ENCODE results near the gene SPINK7. TPM values are rescaled to one million over a fixed set of nuclear protein-coding genes. Genes with fewer than 3 reads are reported as not detected.

The SPINK7 gene
- total and polyA plus RNA-seq, 2 of the 4 experiments (the other 2 are of a cell fraction), result not detected

- Histone ChIP-seq H3K4me3 (ENCODE audit: insufficient read depth, low read depth, low read length) (no peak overlapping the region), H2AK9ac (replicated peaks; ENCODE audit: low read depth, low read length, poor library complexity) (no peak overlapping the region), H3K27me3 (ENCODE audit: control insufficient read depth, insufficient read depth, low read length) (no peaks in the 10 kb centered on the region), H3K27ac (ENCODE audit: insufficient read depth, low read length) (no peak overlapping the region), H3K4ac (ENCODE audit: low read depth, low read length) (no peak overlapping the region), H3K18ac (ENCODE audit: low read depth, low read length) (no peak overlapping the region), H3K4me1 (ENCODE audit: control insufficient read depth, insufficient read depth, low read length) (no peaks in the 10 kb centered on the region), H3K36me3 (ENCODE audit: control insufficient read depth, insufficient read depth, low read length) (no peaks in the 10 kb centered on the region), H3K9me1 (ENCODE audit: insufficient read depth, low read length) (no peaks in the 10 kb centered on the region), H2AFZ (replicated peaks; ENCODE audit: low read length, poor library complexity) (no peak overlapping the region), H3K56ac (ENCODE audit: extremely low read depth, insufficient read depth, low read length) (no peak overlapping the region), H4K20me1 (ENCODE audit: insufficient read depth, low read length) (no peaks in the 10 kb centered on the region), H3K9me3 (ENCODE audit: control insufficient read depth, insufficient read depth, low read length) (no peaks in the 10 kb centered on the region), H2BK20ac (ENCODE audit: low read depth, low read length) (no peak overlapping the region), H4K91ac (ENCODE audit: insufficient read depth, low read depth, low read length) (no peak overlapping the region), H4K8ac (ENCODE audit: low read depth in 2 of 2, low read length in 2 of 2) (no peak overlapping the region), H3K14ac (replicated peaks; ENCODE audit: low read depth, low read length) (no peak overlapping the region), H4K5ac (ENCODE audit: low read depth, low read length) (no peak overlapping the region), H2BK120ac (ENCODE audit: low read depth, low read length) (no peak overlapping the region), H3K4me2 (ENCODE audit: low read depth, low read length) (no peak overlapping the region), H3K23ac (ENCODE audit: low read depth, low read length) (no peak overlapping the region), H3K79me1 (ENCODE audit: low read depth in 1 of 2, low read length in 2 of 2) (no peaks in the 10 kb centered on the region), H2AK5ac (ENCODE audit: low read depth, low read length) (no peak overlapping the region), H2BK15ac (ENCODE audit: low read depth, low read length) (no peak overlapping the region), H2BK5ac (ENCODE audit: low read depth, low read length, poor library complexity, severe bottlenecking) (no peak overlapping the region), H3K9ac (ENCODE audit: low read depth, low read length) (no peak overlapping the region)
- in situ Hi-C loops (cut with MboI; ENCODE audit: low sequenced_read_pairs), result no loop called here
- TF ChIP-seq RAD21 (IDR thresholded peaks at IDR 0.05; ENCODE audit: low read length) (no peak), CEBPB (IDR thresholded peaks at IDR 0.05; ENCODE audit: low read depth, low read length) (no peak), MXI1 (IDR thresholded peaks at IDR 0.05; ENCODE audit: borderline replicate concordance, low read depth, low read length) (no peak), MAFK (IDR thresholded peaks at IDR 0.05; ENCODE audit: low read depth, low read length) (no peak), USF2 (IDR thresholded peaks at IDR 0.05; ENCODE audit: low read depth, low read length) (no peak)
- TF ChIP-seq, protein P1, sequence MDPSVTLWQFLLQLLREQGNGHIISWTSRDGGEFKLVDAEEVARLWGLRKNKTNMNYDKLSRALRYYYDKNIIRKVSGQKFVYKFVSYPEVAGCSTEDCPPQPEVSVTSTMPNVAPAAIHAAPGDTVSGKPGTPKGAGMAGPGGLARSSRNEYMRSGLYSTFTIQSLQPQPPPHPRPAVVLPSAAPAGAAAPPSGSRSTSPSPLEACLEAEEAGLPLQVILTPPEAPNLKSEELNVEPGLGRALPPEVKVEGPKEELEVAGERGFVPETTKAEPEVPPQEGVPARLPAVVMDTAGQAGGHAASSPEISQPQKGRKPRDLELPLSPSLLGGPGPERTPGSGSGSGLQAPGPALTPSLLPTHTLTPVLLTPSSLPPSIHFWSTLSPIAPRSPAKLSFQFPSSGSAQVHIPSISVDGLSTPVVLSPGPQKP (IDR thresholded peaks at IDR 0.05; ENCODE audit: borderline replicate concordance, low read depth, low read length), result no peak
- WGBS, 2 experiments (ENCODE audit: extremely low coverage in 2 of 2, insufficient read length in 1 of 2), result no CpG with 5 or more reads among the region's 1 CpG
- no TSS peak for BruUV-seq (replicated peaks)
- CTCF ChIA-PET, result no interaction called here
- intact Hi-C loops (cut with micrococcal nuclease), result no loop called here
- POLR2A ChIA-PET (ENCODE audit: unreplicated experiment), result no interaction called here
- dilution Hi-C loops (cut with HindIII; ENCODE audit: low sequenced_read_pairs, unreplicated experiment), result no loop called here
- DNase-seq, result no peak
- ATAC-seq (ENCODE audit: low read depth), result no peak
Measured at GRCh38 chr5:148306446-148306845, 5.8 kb upstream of the SPINK7 start.
